Nephron progenitor cell (in vitro differentiated cells): ENCODE data around the gene CATSPERB.
"Not testable (repeated sequence)": the region's sequence is repeated elsewhere in the genome, so short reads cannot be mapped to it uniquely, and the experiment has no call there.

ENCODE experiments used
- DNase-seq: peaks from one replicate; pipeline ENCODE4 v3.0.0; 2021
- H3K27ac Mint-ChIP-seq: 2 replicates; pipeline ENCODE4 v1.8.0; 2021; ENCODE audit warnings: mild to moderate bottlenecking, moderate library complexity, mixed read lengths
- H3K27me3 Mint-ChIP-seq: 2 replicates; pipeline ENCODE4 v1.8.0; 2021; ENCODE audit warnings: mild to moderate bottlenecking, low read depth, mixed read lengths; ENCODE audit not compliant: poor library complexity
- H3K36me3 Mint-ChIP-seq: 2 replicates; pipeline ENCODE4 v1.8.0; 2021; ENCODE audit warnings: low read depth, mixed read lengths
- H3K4me1 Mint-ChIP-seq: 2 replicates; pipeline ENCODE4 v1.8.0; 2021; ENCODE audit warnings: mixed read lengths
- H3K4me3 Mint-ChIP-seq: 2 replicates; pipeline ENCODE4 v1.8.0; 2021; ENCODE audit warnings: mild to moderate bottlenecking, moderate library complexity, mixed read lengths
- H3K9me3 Mint-ChIP-seq: 2 replicates; pipeline ENCODE4 v1.8.0; 2021; ENCODE audit warnings: mild to moderate bottlenecking, moderate library complexity, mixed read lengths
- TF ChIP-seq, protein P1 (sequence below): fragments of 200-600 bp; sonication (generic); IDR thresholded peaks from 2 replicates; pipeline ENCODE4 v1.5.0; 2021; ENCODE audit warnings: antibody characterized with exemption

The CATSPERB gene

DNA sequence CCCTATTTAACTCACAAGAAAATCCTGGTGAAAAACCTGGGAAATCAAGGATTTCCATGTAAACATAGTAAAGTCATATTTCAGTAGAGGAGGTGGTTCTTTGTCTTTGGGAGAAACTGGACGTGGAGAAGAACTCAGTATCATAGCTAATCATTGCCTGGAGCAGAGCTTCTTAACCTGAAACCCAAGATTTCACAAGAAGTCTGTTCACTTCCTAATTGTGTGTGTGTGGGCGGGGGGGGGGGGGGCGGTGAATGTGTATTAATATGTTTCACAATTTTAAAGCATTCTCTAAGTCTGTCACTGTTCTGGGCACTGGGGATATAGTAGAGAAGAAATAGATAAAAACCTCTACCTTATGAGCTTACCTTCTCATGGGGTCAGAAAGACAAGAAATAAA lies 125.0 kb downstream of the CATSPERB start:
- H3K9me3 Mint-ChIP-seq: no peaks in the 10 kb centered on the region
- peaks cover 7% of the 10 kb centered on the region for H3K27me3 Mint-ChIP-seq
- no peak overlapping the region for H3K4me3 Mint-ChIP-seq
- H3K36me3 Mint-ChIP-seq: no peaks in the 10 kb centered on the region
- H3K4me1 Mint-ChIP-seq: peaks cover 12% of the 10 kb centered on the region
- no peak for DNase-seq
- H3K27ac Mint-ChIP-seq: no peak overlapping the region
- TF ChIP-seq, protein P1, sequence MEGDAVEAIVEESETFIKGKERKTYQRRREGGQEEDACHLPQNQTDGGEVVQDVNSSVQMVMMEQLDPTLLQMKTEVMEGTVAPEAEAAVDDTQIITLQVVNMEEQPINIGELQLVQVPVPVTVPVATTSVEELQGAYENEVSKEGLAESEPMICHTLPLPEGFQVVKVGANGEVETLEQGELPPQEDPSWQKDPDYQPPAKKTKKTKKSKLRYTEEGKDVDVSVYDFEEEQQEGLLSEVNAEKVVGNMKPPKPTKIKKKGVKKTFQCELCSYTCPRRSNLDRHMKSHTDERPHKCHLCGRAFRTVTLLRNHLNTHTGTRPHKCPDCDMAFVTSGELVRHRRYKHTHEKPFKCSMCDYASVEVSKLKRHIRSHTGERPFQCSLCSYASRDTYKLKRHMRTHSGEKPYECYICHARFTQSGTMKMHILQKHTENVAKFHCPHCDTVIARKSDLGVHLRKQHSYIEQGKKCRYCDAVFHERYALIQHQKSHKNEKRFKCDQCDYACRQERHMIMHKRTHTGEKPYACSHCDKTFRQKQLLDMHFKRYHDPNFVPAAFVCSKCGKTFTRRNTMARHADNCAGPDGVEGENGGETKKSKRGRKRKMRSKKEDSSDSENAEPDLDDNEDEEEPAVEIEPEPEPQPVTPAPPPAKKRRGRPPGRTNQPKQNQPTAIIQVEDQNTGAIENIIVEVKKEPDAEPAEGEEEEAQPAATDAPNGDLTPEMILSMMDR: no peak

DNA sequence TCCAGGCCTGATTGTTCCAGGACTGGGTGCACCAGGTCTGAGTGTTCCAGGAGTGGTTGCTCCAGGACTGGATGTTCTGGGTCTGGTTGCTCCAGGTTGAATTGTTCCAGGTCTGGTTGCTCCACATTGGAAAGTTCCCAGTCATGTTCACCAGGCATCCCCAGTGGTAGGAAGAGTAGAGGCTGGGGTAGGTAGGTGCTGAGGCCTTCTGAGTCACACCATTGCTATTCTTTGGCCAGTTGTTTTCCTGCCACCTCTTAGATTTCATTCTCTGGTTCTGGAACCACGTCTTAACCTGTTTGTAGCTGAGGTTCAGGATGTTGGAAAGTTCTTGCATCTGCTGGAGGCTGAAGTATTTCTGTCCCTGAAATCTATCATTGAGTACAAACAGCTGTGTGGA lies 127.3 kb downstream of the CATSPERB start:
- Mint-ChIP-seq H3K4me1 (peaks cover 12% of the 10 kb centered on the region), H3K27ac (peak overlapping the region; percentile 2)
- not testable (repeated sequence) for DNase-seq, H3K27me3 Mint-ChIP-seq, H3K4me3 Mint-ChIP-seq, H3K36me3 Mint-ChIP-seq, H3K9me3 Mint-ChIP-seq

DNA sequence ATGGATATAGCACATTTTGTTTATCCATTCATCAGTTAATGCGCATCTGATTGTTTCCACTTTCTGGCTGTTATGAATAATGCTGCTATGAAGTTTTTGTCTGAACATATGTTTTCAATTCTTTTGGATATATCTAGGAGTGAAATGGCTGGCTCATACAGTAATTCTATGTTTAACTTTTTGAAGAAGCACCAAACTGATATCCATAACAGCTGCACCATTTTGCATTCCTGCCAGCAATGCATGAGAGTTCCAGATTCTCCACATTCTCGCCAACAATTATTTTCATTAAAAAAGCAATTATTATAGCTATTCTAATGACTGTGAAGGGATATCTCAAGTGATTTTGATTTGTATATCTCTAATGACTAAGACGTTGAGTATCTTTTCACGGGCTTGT lies 131.9 kb downstream of the CATSPERB start:
- H3K4me3 Mint-ChIP-seq: no peak overlapping the region
- H3K4me1 Mint-ChIP-seq: peaks cover 3% of the 10 kb centered on the region
- peaks cover 7% of the 10 kb centered on the region for H3K27me3 Mint-ChIP-seq
- H3K27ac Mint-ChIP-seq: no peak overlapping the region
- no peak for DNase-seq
- H3K36me3 Mint-ChIP-seq: no peaks in the 10 kb centered on the region
- TF ChIP-seq, protein P1: no peak
- H3K9me3 Mint-ChIP-seq: peaks cover 21% of the 10 kb centered on the region

DNA sequence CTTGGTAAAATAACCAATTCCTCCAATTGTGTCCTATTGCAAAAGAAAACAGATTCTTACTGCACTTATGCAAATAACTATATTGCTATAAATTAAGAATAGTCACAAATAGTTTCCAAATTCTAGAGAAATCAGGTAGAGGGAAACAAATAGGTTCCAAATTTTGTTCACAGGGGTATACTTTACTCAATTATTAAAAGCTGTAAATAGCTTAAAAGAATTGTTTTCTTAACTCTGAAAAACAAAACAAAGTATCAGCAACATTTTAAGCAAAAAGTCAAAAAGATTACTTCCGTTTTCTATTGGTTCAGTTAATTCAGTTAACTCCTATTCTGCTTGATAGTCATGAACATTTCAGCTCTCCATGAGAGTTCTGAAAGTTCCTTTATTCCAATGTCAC lies 136.2 kb downstream of the CATSPERB start:
- Mint-ChIP-seq H3K27ac (no peak overlapping the region), H3K36me3 (no peaks in the 10 kb centered on the region), H3K4me3 (no peak overlapping the region)

DNA sequence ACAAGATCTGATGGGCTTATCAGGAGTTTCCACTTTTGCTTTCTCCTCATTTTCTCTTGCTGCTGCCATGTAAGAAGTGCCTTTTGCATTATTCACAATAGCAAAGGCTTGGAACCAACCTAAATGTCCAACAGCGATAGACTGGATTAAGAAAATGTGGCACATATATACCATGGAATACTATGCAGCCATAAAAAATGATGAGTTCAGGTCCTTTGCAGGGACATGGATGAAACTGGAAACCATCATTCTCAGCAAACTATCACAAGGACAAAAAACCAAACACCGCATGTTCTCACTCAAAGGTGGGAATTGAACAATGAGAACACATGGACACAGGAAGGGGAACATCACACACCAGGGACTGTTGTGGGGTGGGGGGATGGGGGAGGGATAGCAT lies 137.9 kb downstream of the CATSPERB start:
- not testable (repeated sequence) for H3K4me1 Mint-ChIP-seq, DNase-seq, H3K36me3 Mint-ChIP-seq, H3K4me3 Mint-ChIP-seq, H3K27ac Mint-ChIP-seq, H3K27me3 Mint-ChIP-seq
- H3K9me3 Mint-ChIP-seq: peaks cover 35% of the 10 kb centered on the region

More for the DNA sequence above, 136.2 kb downstream of the CATSPERB start:
- TF ChIP-seq, protein P1: no peak
- Mint-ChIP-seq H3K9me3 (peaks cover 35% of the 10 kb centered on the region), H3K27me3 (no peaks in the 10 kb centered on the region), H3K4me1 (no peaks in the 10 kb centered on the region)
- DNase-seq: no peak

DNA sequence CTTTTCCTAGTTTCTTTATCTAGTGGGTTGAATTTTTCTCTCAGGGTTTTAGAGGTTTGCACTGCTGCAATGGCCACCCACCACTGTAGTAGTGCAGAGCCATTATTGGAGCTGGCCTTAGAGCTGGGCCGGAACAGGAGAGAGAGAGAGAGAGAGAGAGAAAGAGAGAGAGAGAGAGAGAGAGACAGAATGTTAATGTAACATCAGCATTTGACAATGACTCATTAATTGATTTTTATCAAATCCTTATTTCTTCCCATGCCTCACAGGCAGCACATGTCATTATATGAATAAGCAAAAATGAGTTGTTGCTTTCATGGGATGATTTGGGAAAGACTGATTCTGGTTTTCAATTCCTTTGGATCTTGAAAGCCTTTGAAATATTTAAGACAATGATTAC lies 145.5 kb downstream of the CATSPERB start:
- DNase-seq: no peak
- no peak overlapping the region for H3K27ac Mint-ChIP-seq
- no peak overlapping the region for H3K4me3 Mint-ChIP-seq
- TF ChIP-seq, protein P1: no peak
- H3K4me1 Mint-ChIP-seq: no peaks in the 10 kb centered on the region
- H3K27me3 Mint-ChIP-seq: peaks cover 17% of the 10 kb centered on the region
- H3K9me3 Mint-ChIP-seq: peaks cover 19% of the 10 kb centered on the region
- no peaks in the 10 kb centered on the region for H3K36me3 Mint-ChIP-seq

DNA sequence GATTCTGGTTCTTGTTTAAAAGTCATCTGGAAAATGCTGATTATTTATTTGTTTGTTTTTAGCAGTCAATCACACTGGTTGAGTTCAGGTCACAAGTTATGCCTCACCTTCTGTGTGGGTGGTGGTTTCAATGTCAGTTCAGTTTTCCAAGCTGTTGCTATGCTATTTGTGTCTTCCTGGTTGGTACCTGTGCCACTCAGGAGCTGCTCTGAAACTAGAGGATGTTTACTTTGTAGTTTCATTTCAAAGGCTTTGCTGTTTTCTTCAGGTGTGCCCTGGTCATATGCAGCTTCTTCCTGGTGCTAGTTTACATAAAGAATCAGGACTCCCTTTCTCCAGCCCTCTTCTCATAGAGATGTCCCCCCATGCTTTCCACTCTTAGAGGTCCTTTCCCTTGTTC lies 146.0 kb downstream of the CATSPERB start:
- H3K4me1 Mint-ChIP-seq: no peaks in the 10 kb centered on the region
- peaks cover 19% of the 10 kb centered on the region for H3K9me3 Mint-ChIP-seq
- TF ChIP-seq, protein P1: no peak
- no peak for DNase-seq
- H3K4me3 Mint-ChIP-seq: no peak overlapping the region
- no peaks in the 10 kb centered on the region for H3K36me3 Mint-ChIP-seq
- peaks cover 23% of the 10 kb centered on the region for H3K27me3 Mint-ChIP-seq
- no peak overlapping the region for H3K27ac Mint-ChIP-seq
